ENCODE results near the gene DLEC1.

- TF ChIP-seq POLR2A (IDR thresholded peaks at IDR 0.05) (no peak), CTCF (IDR thresholded peaks at IDR 0.05) (no peak)
Observed at GRCh38 chr3:38143511-38143910, 104.5 kb downstream of the DLEC1 start.
